HEK293 (cell line): Measurements from ENCODE around the gene CREB5.

Experiments
- CTCF ChIA-PET: fragments of 350-600 bp; formaldehyde crosslinking; extraction: SDS; loops from one replicate; lab custom pipeline; 2021; ENCODE audit warnings: antibody characterized with exemption; lab: Yijun Ruan, JAX
- POLR2A ChIA-PET: fragments of 300-600 bp; formaldehyde crosslinking; extraction: SDS; loops from one replicate; lab custom pipeline; 2020; ENCODE audit warnings: antibody characterized with exemption, inconsistent platforms; lab: Yijun Ruan, JAX
- H3K27ac ChIP-seq: fragments of 200-500 bp; sonication (Bioruptor generic); 2 replicates; pipeline ENCODE4 v1.5.1; 2014; ENCODE audit warnings: low read depth, low read length, control low read depth, inconsistent platforms; ENCODE audit errors: extremely low read depth
- H3K36me3 ChIP-seq, 2 experiments: fragments of 200-500 bp in 1 of 2; sonication (Bioruptor generic) in 1 of 2; 1 replicate in 1 of 2; 2 replicates in 1 of 2; pipeline ENCODE4 v1.5.1; 2014 to 2017; ENCODE audit warnings: inconsistent platforms in 2 of 2, low read length in 2 of 2; ENCODE audit not compliant: control insufficient read depth in 2 of 2, insufficient read depth in 1 of 2
- H3K4me1 ChIP-seq: fragments of 200-500 bp; sonication (Bioruptor generic); 2 replicates; pipeline ENCODE4 v1.5.1; 2014; ENCODE audit warnings: mild to moderate bottlenecking, low read length, inconsistent platforms; ENCODE audit not compliant: control insufficient read depth, insufficient read depth
- H3K4me3 ChIP-seq: 2 replicates; pipeline ENCODE4 v1.5.1; 2011; ENCODE audit warnings: low read depth, mild to moderate bottlenecking, control low read depth, low read length, moderate library complexity
- H3K9me3 ChIP-seq: fragments of 200-500 bp; sonication (Bioruptor generic); 2 replicates; pipeline ENCODE4 v1.5.1; 2014; ENCODE audit warnings: low read depth, low read length, inconsistent platforms; ENCODE audit not compliant: control insufficient read depth, insufficient read depth
- PRDM1 ChIP-seq: fragments of 450-650 bp; formaldehyde crosslinking; IDR thresholded peaks from 2 replicates; pipeline ENCODE4; 2016; ENCODE audit warnings: missing biosample characterization, missing genetic modification characterization
- SALL2 ChIP-seq: fragments of 450-650 bp; formaldehyde crosslinking; IDR thresholded peaks from 2 replicates; pipeline ENCODE4 v1.5.0; 2017; ENCODE audit warnings: missing biosample characterization, mild to moderate bottlenecking, missing genetic modification characterization, borderline replicate concordance
- SP7 ChIP-seq: fragments of 450-650 bp; formaldehyde crosslinking; IDR thresholded peaks from 2 replicates; pipeline ENCODE4 v1.5.1; 2016; ENCODE audit warnings: missing biosample characterization, missing genetic modification characterization
- ZBTB17 ChIP-seq: fragments of 450-650 bp; formaldehyde crosslinking; IDR thresholded peaks from 2 replicates; pipeline ENCODE4 v1.5.1; 2016; ENCODE audit warnings: missing biosample characterization, missing genetic modification characterization
- ZBTB48 ChIP-seq: fragments of 450-650 bp; formaldehyde crosslinking; IDR thresholded peaks from 2 replicates; pipeline ENCODE4 v1.5.1; 2016; ENCODE audit warnings: missing biosample characterization, missing genetic modification characterization
- ZBTB8A ChIP-seq: fragments of 450-650 bp; formaldehyde crosslinking; IDR thresholded peaks from 2 replicates; pipeline ENCODE4 v1.5.1; 2016; ENCODE audit warnings: missing biosample characterization, missing genetic modification characterization
- ZFP69B ChIP-seq: fragments of 450-650 bp; formaldehyde crosslinking; IDR thresholded peaks from 2 replicates; pipeline ENCODE4 v1.5.1; 2016; ENCODE audit warnings: missing biosample characterization, missing genetic modification characterization
- ZIC2 ChIP-seq: fragments of 450-650 bp; formaldehyde crosslinking; IDR thresholded peaks from 2 replicates; pipeline ENCODE4 v1.5.1; 2016; ENCODE audit warnings: missing biosample characterization, missing genetic modification characterization
- ZNF366 ChIP-seq: fragments of 450-650 bp; formaldehyde crosslinking; conservative IDR thresholded peaks from 2 replicates; pipeline ENCODE4 v1.5.1; 2016; ENCODE audit warnings: missing biosample characterization, missing genetic modification characterization
- ZNF521 ChIP-seq: fragments of 450-650 bp; formaldehyde crosslinking; IDR thresholded peaks from 2 replicates; pipeline ENCODE4 v1.5.1; 2017; ENCODE audit warnings: missing biosample characterization, mild to moderate bottlenecking, missing genetic modification characterization
- ZNF549 ChIP-seq: fragments of 450-650 bp; IDR thresholded peaks from 2 replicates; pipeline ENCODE4 v1.5.1; 2018; ENCODE audit warnings: missing biosample characterization, missing genetic modification characterization, mild to moderate bottlenecking, inconsistent platforms, moderate library complexity
- ZNF600 ChIP-seq: fragments of 450-650 bp; formaldehyde crosslinking; IDR thresholded peaks from 2 replicates; pipeline ENCODE4 v1.5.1; 2016; ENCODE audit warnings: missing biosample characterization, missing genetic modification characterization
- ZNF701 ChIP-seq: fragments of 450-650 bp; formaldehyde crosslinking; IDR thresholded peaks from 2 replicates; pipeline ENCODE4 v1.5.1; 2016; ENCODE audit warnings: missing biosample characterization, missing genetic modification characterization
- ZNF830 ChIP-seq: fragments of 450-650 bp; IDR thresholded peaks from 2 replicates; pipeline ENCODE4 v1.5.0; 2018; ENCODE audit warnings: missing biosample characterization, missing genetic modification characterization, low read depth, mild to moderate bottlenecking, moderate library complexity
- TF ChIP-seq, protein P1 (sequence below): fragments of 450-650 bp; formaldehyde crosslinking; IDR thresholded peaks from 2 replicates; pipeline ENCODE4 v1.5.1; 2016; ENCODE audit warnings: missing biosample characterization, missing genetic modification characterization
- TF ChIP-seq, protein P2 (sequence below): fragments of 450-650 bp; IDR thresholded peaks from 2 replicates; pipeline ENCODE4 v1.5.1; 2018; ENCODE audit warnings: missing biosample characterization, mild to moderate bottlenecking, missing genetic modification characterization
- TF ChIP-seq, protein P3 (sequence below): fragments of 450-650 bp; formaldehyde crosslinking; IDR thresholded peaks from 2 replicates; pipeline ENCODE4 v1.5.1; 2017; ENCODE audit warnings: missing biosample characterization, missing genetic modification characterization
- TF ChIP-seq, protein P4 (sequence below): fragments of 450-650 bp; formaldehyde crosslinking; IDR thresholded peaks from 2 replicates; pipeline ENCODE4 v1.5.1; 2016; ENCODE audit warnings: missing biosample characterization, missing genetic modification characterization, low read depth
- TF ChIP-seq, protein P5 (sequence below): fragments of 450-650 bp; formaldehyde crosslinking; IDR thresholded peaks from 2 replicates; pipeline ENCODE4 v1.5.1; 2016; ENCODE audit warnings: missing biosample characterization, missing genetic modification characterization
- TF ChIP-seq, protein P6 (sequence below): fragments of 450-650 bp; formaldehyde crosslinking; IDR thresholded peaks from 2 replicates; pipeline ENCODE4 v1.5.1; 2016; ENCODE audit warnings: missing biosample characterization, missing genetic modification characterization

Gene CREB5

DNA sequence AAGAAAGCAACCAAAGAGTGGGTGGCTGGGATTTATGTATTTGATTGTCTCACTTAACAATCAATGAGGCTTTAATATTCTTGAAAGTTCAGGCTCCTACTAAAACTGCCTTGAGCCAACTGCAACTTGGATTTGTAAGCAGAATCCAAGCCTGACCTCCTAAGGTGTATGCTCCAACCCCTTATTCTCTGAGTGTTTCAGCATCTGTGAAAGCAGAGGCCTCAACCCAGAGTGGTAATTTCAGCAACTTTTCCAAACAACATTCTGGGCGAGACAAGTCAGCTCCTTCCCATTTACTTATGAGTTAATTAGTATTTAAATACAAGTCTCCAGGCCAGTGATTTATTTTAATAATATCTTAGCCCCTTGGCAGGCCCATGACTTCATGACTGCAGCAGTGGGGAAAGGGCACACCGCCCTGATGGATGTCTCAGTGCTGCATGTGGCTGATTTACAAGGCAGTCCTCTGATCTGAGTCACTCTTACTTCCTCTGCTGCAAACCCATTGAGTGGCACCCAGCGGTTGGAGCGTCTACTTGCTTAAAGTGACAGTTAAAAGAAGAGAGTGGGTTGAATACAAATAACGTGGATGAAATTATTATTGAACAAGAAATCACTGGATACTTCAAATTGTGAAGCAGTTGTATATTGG, 336.7 kb downstream of the CREB5 start:
- POLR2A ChIA-PET = no interaction called here
- H3K36me3 ChIP-seq = no peaks in the 10 kb centered on the region
- CTCF ChIA-PET = no interaction called here

DNA sequence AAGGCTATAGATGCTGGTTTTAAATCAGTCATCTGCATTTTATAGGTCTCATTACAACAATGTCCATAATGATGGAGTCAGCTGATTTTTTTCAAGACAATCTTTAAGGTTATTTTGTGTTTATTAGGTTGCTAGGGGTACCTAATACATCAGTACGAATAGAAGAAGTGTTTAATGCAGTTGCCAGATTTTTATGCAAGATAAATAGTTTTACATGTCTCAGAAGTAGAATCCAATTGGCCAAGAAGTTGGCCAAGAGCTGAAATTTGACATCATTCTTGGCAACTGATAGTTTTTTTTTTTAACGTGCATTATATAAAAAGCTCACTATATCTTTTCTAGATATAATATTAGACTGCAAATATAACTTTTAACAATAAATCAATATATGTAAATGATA, 337.3 kb downstream of the CREB5 start:
- H3K4me3 ChIP-seq = no peak overlapping the region

More for the DNA sequence above, 336.7 kb downstream of the CREB5 start:
- H3K4me3 ChIP-seq = no peak overlapping the region
- H3K4me1 ChIP-seq = peaks cover 7% of the 10 kb centered on the region
- H3K9me3 ChIP-seq = no peaks in the 10 kb centered on the region
- H3K27ac ChIP-seq = no peak overlapping the region
- TF ChIP-seq, protein P1, sequence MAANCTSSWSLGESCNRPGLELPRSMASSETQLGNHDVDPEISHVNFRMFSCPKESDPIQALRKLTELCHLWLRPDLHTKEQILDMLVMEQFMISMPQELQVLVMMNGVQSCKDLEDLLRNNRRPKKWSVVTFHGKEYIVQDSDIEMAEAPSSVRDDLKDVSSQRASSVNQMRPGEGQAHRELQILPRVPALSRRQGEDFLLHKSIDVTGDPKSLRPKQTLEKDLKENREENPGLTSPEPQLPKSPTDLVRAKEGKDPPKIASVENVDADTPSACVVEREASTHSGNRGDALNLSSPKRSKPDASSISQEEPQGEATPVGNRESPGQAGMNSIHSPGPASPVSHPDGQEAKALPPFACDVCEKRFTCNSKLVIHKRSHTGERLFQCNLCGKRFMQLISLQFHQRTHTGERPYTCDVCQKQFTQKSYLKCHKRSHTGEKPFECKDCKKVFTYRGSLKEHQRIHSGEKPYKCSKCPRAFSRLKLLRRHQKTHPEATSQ = no peak
- TF ChIP-seq PRDM1 (peak; percentile 24; the same call in 1 of the 2 replicates), ZBTB17 (0 out of 2 replicates have a peak, but pooled peaks have one; percentile 14), ZBTB8A (tag by site-specific recombination) (0 out of 2 replicates have a peak, but pooled peaks have one; percentile 31), ZFP69B (tag by site-specific recombination) (no peak), SP7 (tag by site-specific recombination) (peak; percentile 99)
- TF ChIP-seq, protein P2, sequence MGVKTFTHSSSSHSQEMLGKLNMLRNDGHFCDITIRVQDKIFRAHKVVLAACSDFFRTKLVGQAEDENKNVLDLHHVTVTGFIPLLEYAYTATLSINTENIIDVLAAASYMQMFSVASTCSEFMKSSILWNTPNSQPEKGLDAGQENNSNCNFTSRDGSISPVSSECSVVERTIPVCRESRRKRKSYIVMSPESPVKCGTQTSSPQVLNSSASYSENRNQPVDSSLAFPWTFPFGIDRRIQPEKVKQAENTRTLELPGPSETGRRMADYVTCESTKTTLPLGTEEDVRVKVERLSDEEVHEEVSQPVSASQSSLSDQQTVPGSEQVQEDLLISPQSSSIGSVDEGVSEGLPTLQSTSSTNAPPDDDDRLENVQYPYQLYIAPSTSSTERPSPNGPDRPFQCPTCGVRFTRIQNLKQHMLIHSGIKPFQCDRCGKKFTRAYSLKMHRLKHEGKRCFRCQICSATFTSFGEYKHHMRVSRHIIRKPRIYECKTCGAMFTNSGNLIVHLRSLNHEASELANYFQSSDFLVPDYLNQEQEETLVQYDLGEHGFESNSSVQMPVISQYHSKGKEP (tag by site-specific recombination) = peak; percentile 39; the same call in 1 of the 2 replicates
- TF ChIP-seq, all 188 proteins: peak for 5

More for the DNA sequence above, 337.3 kb downstream of the CREB5 start:
- TF ChIP-seq, protein P3, sequence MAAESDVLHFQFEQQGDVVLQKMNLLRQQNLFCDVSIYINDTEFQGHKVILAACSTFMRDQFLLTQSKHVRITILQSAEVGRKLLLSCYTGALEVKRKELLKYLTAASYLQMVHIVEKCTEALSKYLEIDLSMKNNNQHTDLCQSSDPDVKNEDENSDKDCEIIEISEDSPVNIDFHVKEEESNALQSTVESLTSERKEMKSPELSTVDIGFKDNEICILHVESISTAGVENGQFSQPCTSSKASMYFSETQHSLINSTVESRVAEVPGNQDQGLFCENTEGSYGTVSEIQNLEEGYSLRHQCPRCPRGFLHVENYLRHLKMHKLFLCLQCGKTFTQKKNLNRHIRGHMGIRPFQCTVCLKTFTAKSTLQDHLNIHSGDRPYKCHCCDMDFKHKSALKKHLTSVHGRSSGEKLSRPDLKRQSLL (tag by site-specific recombination) = no peak
- TF ChIP-seq SALL2 = no peak
- no peak for TF ChIP-seq ZIC2
- TF ChIP-seq ZBTB48 (tag by site-specific recombination) = no peak
- TF ChIP-seq ZNF549 (tag by site-specific recombination) = no peak
- TF ChIP-seq, protein P4, sequence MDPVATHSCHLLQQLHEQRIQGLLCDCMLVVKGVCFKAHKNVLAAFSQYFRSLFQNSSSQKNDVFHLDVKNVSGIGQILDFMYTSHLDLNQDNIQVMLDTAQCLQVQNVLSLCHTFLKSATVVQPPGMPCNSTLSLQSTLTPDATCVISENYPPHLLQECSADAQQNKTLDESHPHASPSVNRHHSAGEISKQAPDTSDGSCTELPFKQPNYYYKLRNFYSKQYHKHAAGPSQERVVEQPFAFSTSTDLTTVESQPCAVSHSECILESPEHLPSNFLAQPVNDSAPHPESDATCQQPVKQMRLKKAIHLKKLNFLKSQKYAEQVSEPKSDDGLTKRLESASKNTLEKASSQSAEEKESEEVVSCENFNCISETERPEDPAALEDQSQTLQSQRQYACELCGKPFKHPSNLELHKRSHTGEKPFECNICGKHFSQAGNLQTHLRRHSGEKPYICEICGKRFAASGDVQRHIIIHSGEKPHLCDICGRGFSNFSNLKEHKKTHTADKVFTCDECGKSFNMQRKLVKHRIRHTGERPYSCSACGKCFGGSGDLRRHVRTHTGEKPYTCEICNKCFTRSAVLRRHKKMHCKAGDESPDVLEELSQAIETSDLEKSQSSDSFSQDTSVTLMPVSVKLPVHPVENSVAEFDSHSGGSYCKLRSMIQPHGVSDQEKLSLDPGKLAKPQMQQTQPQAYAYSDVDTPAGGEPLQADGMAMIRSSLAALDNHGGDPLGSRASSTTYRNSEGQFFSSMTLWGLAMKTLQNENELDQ = no peak
- no peak for TF ChIP-seq ZNF701
- TF ChIP-seq ZNF600 (tag by site-specific recombination) = no peak
- TF ChIP-seq, protein P5, sequence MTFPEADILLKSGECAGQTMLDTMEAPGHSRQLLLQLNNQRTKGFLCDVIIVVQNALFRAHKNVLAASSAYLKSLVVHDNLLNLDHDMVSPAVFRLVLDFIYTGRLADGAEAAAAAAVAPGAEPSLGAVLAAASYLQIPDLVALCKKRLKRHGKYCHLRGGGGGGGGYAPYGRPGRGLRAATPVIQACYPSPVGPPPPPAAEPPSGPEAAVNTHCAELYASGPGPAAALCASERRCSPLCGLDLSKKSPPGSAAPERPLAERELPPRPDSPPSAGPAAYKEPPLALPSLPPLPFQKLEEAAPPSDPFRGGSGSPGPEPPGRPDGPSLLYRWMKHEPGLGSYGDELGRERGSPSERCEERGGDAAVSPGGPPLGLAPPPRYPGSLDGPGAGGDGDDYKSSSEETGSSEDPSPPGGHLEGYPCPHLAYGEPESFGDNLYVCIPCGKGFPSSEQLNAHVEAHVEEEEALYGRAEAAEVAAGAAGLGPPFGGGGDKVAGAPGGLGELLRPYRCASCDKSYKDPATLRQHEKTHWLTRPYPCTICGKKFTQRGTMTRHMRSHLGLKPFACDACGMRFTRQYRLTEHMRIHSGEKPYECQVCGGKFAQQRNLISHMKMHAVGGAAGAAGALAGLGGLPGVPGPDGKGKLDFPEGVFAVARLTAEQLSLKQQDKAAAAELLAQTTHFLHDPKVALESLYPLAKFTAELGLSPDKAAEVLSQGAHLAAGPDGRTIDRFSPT (tag by site-specific recombination) = no peak
- no peak for TF ChIP-seq ZNF521 (tag by site-specific recombination)
- no peak for TF ChIP-seq ZNF830 (tag by site-specific recombination)
- no peak for TF ChIP-seq ZNF366 (tag by site-specific recombination)
- TF ChIP-seq, protein P6, sequence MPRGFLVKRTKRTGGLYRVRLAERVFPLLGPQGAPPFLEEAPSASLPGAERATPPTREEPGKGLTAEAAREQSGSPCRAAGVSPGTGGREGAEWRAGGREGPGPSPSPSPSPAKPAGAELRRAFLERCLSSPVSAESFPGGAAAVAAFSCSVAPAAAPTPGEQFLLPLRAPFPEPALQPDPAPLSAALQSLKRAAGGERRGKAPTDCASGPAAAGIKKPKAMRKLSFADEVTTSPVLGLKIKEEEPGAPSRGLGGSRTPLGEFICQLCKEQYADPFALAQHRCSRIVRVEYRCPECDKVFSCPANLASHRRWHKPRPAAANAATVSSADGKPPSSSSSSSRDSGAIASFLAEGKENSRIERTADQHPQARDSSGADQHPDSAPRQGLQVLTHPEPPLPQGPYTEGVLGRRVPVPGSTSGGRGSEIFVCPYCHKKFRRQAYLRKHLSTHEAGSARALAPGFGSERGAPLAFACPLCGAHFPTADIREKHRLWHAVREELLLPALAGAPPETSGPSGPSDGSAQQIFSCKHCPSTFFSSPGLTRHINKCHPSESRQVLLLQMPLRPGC (tag by site-specific recombination) = no peak
- Histone ChIP-seq H3K9me3 (no peaks in the 10 kb centered on the region), H3K36me3 (no peaks in the 10 kb centered on the region), H3K4me1 (peaks cover 7% of the 10 kb centered on the region), H3K27ac (no peak overlapping the region)
- ChIA-PET POLR2A (no interaction called here), CTCF (interaction anchor here (0.8 kb wide), 1 partner anchor 13 kb away, joined by 4 read pairs; no protein-coding TSS in a partner anchor)
